Measurements from ENCODE around the gene AFDN. TPM values are rescaled to one million over a fixed set of nuclear protein-coding genes. Genes with fewer than 3 reads are reported as not detected.
A peak's percentile ranks its signal among the peaks of the same experiment; 100 is the strongest.

AFDN gene
- total RNA-seq, 1 experiment from 2014 or later: 108 TPM

GRCh38 chr6:168005796-168006195, 179.1 kb downstream of the AFDN start:
- Histone ChIP-seq H3K9me2 (ENCODE audit: insufficient read depth) (no peaks in the 10 kb centered on the region), H4K20me1 (ENCODE audit: insufficient read depth) (0 out of 2 replicates have a peak, but pooled peaks cover 3% of the 10 kb centered on the region), H3K36me3 (ENCODE audit: low read depth) (peaks cover 5% of the 10 kb centered on the region; the same call in 1 of the 2 replicates), H3K27ac (no peak overlapping the region), H3K9me3 (ENCODE audit: insufficient read depth, low read depth) (peaks cover 10% of the 10 kb centered on the region), H3K27me3 (ENCODE audit: insufficient read depth, low read depth) (peaks cover 31% of the 10 kb centered on the region), H3F3A (ENCODE audit: insufficient read depth, low read depth) (peaks cover 27% of the 10 kb centered on the region), H3K79me2 (ENCODE audit: low read depth) (no peaks in the 10 kb centered on the region), H2AFZ (no peak overlapping the region), H3K4me1 (replicated peaks; ENCODE audit: insufficient read depth) (peaks cover 27% of the 10 kb centered on the region), H3K4me2 (no peak overlapping the region), H3K4me3 (no peak overlapping the region)
- intact Hi-C loops (cut with micrococcal nuclease; ENCODE audit: unreplicated experiment): no loop called here
- TF ChIP-seq EZH2 (IDR thresholded peaks at IDR 0.05; ENCODE audit: low read depth): no peak
- TF ChIP-seq, protein P1, sequence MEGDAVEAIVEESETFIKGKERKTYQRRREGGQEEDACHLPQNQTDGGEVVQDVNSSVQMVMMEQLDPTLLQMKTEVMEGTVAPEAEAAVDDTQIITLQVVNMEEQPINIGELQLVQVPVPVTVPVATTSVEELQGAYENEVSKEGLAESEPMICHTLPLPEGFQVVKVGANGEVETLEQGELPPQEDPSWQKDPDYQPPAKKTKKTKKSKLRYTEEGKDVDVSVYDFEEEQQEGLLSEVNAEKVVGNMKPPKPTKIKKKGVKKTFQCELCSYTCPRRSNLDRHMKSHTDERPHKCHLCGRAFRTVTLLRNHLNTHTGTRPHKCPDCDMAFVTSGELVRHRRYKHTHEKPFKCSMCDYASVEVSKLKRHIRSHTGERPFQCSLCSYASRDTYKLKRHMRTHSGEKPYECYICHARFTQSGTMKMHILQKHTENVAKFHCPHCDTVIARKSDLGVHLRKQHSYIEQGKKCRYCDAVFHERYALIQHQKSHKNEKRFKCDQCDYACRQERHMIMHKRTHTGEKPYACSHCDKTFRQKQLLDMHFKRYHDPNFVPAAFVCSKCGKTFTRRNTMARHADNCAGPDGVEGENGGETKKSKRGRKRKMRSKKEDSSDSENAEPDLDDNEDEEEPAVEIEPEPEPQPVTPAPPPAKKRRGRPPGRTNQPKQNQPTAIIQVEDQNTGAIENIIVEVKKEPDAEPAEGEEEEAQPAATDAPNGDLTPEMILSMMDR (conservative IDR thresholded peaks at IDR 0.05): no peak
- ChIA-PET POLR2A (ENCODE audit: unreplicated experiment) (no interaction called here), CTCF (no interaction called here)
- BruUV-seq (replicated peaks): no TSS peak
- DNase-seq: no peak

- Histone ChIP-seq H3K36me3 (ENCODE audit: low read depth) (peaks cover 5% of the 10 kb centered on the region; the same call in 1 of the 2 replicates), H3K4me3 (no peak overlapping the region), H3F3A (ENCODE audit: insufficient read depth, low read depth) (peaks cover 27% of the 10 kb centered on the region), H3K27ac (peak overlapping the region; percentile 67), H3K27me3 (ENCODE audit: insufficient read depth, low read depth) (peaks cover 26% of the 10 kb centered on the region), H3K4me2 (peak overlapping the region; percentile 30; the same call in 1 of the 2 replicates), H3K9me2 (ENCODE audit: insufficient read depth) (no peaks in the 10 kb centered on the region), H4K20me1 (ENCODE audit: insufficient read depth) (0 out of 2 replicates have a peak, but pooled peaks cover 3% of the 10 kb centered on the region), H3K4me1 (replicated peaks; ENCODE audit: insufficient read depth) (peaks cover 21% of the 10 kb centered on the region), H3K9me3 (ENCODE audit: insufficient read depth, low read depth) (peaks cover 24% of the 10 kb centered on the region), H2AFZ (no peak overlapping the region), H3K79me2 (ENCODE audit: low read depth) (no peaks in the 10 kb centered on the region)
- ChIA-PET POLR2A (ENCODE audit: unreplicated experiment) (no interaction called here), CTCF (no interaction called here)
- peak; percentile 66 to 97 for DNase-seq
- intact Hi-C loops (cut with micrococcal nuclease; ENCODE audit: unreplicated experiment): no loop called here
- no TSS peak for BruUV-seq (replicated peaks)
- no peak for TF ChIP-seq EZH2 (IDR thresholded peaks at IDR 0.05; ENCODE audit: low read depth)
- TF ChIP-seq, protein P1 (conservative IDR thresholded peaks at IDR 0.05): no peak
Measured at GRCh38 chr6:168007592-168008338, 181.1 kb downstream of the AFDN start.

DNA sequence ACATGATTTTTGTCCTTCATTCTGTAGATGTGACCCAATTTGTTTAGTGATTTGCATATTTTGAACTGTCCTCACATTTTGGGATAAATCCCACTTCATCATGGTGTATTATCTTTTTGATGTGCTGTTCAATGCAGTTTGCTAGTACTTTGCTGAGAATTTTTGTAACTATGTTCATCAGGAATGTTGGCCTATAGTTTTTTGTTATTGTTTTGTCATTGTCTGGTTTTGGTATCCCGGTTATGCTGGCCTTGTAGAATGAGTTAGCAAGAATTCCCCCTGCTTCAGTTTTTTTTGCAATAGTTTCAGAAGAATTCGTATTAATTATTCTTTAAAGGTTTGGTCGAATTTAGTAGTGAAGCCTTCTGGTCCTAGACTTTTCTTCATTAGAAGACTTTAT, 182.6 kb downstream of the AFDN start:
- Histone ChIP-seq H3K4me3 (no peak overlapping the region; the same call in 1 of the 2 replicates), H3K27ac (no peak overlapping the region), H3K27me3 (ENCODE audit: insufficient read depth, low read depth) (peaks cover 16% of the 10 kb centered on the region), H3F3A (ENCODE audit: insufficient read depth, low read depth) (peaks cover 27% of the 10 kb centered on the region), H3K9me2 (ENCODE audit: insufficient read depth) (no peaks in the 10 kb centered on the region), H4K20me1 (ENCODE audit: insufficient read depth) (0 out of 2 replicates have a peak, but pooled peaks cover 3% of the 10 kb centered on the region), H3K79me2 (ENCODE audit: low read depth) (no peaks in the 10 kb centered on the region), H3K4me2 (no peak overlapping the region), H3K36me3 (ENCODE audit: low read depth) (peaks cover 5% of the 10 kb centered on the region; the same call in 1 of the 2 replicates), H3K4me1 (replicated peaks; ENCODE audit: insufficient read depth) (peaks cover 21% of the 10 kb centered on the region), H3K9me3 (ENCODE audit: insufficient read depth, low read depth) (peaks cover 24% of the 10 kb centered on the region), H2AFZ (no peak overlapping the region)
- ChIA-PET CTCF (no interaction called here), POLR2A (ENCODE audit: unreplicated experiment) (no interaction called here)
- intact Hi-C loops (cut with micrococcal nuclease; ENCODE audit: unreplicated experiment): no loop called here
- BruUV-seq (replicated peaks): no TSS peak
- no peak for DNase-seq
- TF ChIP-seq, protein P1 (conservative IDR thresholded peaks at IDR 0.05): no peak
- no peak for TF ChIP-seq EZH2 (IDR thresholded peaks at IDR 0.05; ENCODE audit: low read depth)

Data from PC-9 (cell line).